IPS-NIHi7 (cell line): ENCODE data around the gene WDR7.

Experiments
- DNase-seq: peaks from one replicate; pipeline ENCODE4 v3.0.0; 2012; ENCODE audit warnings: mixed read lengths; ENCODE audit errors: extremely low spot score

WDR7 gene

DNA sequence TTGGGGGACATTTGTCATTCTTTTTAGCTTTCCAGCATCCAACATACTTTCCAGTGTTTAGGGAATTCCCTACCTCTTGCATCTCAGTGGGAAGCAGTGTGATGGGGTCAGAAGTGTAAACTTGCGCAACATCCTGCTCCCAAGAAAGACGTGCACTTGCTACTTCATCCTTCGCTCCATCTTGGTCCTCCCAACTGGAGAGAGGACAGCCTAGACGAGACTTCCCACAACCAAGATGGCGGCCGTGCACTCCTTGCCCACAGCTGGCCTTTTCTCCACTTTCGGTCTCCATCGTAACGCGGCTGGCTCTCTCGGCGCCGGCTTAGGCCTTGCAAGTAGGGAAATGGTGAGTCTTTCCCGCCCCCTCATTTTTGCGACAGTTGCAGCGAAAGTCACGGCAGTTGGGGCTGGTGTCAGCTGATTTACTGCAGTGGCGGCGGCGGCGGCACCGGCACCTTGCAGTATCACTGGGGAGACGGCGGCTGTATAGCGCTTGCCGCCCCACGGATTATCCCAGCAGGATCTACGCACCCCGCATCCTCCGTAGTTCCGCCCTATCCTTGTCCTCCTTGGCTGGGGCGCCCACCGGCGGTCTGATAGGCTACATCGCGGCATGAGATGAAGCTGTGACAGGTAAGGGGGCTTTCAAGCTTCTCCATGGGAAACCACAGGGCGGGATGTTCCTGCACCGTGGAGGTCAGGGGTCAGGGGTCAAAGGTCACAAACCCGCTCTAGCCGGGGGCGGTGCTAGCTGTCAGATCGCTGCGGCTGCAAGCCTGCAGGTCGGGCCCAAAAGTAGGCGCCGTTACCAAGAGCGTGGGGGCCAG is at the start of gene WDR7:
Gene WDR7, plus strand, starts transcription at position 416 of the 827 bp plus-strand sequence. CDS start 21,157 bp downstream, outside the sequence.
- peak; percentile 86 for DNase-seq

DNA sequence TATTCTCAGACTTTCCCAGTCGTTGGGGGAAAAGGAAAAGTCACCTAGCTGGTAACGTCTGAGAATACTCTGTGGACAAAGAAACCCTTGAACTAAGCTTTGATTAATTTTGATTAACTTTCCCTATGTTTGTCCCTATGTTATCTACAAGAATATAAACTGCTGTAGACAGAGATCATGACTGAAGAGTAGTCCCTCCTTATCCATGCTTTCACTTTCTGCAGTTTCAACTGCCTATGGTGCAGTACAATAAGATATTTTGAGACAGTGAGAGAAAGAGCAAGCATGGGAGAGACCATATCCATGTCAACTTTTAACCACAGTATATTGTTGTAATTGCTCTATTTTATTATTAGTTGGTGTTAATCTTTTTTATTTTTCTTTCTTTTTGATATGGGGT is 44.5 kb upstream of the WDR7 start:
- DNase-seq = no peak

DNA sequence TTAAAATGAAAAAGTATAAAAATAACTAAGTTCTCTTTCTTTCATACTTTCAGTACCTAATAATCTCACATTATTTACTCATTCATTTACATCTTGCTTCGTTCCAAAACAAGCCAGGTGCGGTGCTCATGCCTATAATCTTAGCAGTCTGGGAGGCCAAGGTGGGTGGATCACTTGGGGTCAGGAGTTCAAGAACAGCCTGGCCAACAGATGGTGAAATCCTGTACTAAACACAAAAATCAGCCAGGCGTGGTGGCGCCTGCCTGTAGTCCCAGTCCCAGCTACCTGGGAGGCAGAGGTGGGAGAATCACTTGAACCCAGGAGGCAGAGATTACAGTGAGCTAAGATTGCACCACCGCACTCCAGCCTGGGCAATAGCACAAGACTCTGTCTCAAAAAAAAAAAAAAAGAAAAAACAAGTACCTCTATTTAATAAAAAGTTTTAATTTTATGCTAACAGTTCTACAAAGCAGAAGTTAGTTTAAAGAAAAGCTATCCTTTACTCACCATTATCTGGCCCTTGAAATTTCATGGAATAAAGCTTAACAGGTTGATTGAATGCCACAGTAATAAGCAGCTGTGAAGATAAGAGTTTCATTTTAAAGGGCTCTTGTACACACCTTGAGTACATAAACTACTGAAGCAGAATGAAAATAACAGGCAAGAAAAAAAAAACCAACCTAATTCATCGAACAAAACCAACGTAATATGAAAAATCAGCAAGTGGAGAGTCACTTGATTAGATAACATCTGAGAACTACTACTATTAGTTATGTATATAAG is 35.2 kb upstream of the WDR7 start:
- DNase-seq = no peak

DNA sequence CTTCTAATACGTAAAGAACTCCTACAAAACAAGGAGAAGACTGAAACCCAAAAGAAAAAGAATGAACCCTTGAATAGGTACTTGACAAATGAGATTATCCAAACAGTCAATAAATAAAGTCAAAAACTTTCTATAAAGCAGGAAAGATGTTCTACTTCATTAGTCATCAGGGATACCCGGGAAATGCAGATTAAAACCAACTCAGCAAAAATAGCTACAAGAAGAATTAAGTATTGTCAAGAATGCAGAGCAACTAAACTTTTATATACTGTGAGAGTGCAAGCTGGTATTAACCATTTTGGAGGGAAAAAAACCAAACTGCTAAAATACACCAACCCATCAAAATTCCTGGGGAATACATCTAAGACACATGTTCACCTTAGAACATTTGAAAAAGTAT is 23.2 kb upstream of the WDR7 start:
- no peak for DNase-seq

DNA sequence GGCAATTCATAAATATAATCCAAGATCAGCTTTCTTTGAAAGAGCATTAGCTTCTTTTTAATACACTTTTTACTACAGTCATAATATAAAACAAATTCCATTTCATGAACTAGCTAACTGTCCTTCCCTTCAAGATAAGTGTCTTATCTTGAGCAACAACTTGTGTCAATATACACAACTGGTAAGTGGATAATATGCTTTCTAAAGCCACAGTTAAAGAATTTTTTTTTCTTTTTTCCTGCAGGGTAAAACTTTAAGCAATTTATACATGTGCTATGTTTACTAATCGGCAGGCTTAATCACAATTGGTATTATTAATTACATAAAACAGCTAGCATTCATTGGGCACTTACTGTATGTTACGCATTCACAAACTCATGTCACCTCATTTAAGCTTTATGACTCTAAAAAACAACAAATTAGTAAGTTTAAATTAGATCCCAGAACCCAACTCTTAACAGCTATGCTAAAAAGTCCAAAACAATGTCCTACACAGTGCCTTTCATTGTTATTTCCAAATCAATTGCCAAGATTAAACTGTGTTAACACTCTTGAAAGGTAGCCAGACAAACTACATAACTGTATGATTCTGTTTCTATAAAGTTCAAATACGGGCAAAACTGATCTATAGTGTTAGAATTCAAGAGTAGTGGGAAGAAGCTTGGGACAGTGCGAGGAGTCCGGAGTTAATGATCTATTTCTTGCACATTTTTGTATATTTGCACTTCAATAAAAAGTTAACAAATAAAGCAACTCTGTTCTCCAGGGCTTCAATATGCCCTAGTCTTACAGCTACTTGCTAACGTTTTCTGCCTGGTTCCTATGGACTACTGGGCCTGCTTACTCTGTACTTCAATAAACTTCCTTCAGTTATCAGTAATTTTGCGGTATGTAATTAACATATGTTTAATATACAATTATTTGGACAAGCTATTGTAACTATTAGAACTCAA is 18.8 kb upstream of the WDR7 start:
- DNase-seq = no peak

DNA sequence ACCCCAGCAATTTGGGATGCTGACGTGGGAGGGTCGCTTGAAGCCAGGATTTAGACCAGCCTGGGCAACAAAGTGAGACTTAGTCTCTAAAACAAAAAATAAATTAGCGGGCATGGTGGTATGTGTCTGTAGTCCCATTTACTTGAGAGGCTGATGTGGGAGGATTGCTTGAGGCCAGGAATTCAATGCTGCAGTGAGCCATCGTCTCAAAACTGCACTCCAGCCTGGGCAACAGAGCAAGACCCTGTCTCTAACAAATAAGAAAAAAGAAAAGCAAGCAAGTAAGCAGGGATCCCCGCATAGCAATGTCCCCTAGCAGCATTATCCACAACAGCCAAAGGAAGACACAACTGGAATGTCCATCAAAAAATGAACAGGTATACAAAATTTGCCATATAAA is 16.2 kb upstream of the WDR7 start:
- no peak for DNase-seq

DNA sequence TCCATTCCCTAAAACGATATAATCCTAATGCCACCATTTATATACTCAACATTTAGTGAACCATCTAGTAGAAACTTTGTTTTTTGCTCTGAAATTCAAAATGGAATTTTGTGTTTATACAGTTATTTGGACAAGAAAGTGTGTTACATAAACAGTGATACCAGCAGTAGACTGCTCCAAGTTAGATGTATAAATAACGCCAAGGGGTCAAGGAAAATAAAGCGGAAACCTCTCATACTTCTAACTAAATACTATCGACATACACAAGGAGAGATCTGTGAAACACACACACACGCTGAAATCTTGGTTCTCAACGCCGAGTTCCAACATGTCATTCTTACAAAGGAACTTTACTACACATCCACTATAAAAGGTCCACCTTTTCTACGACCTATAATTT is 14.0 kb upstream of the WDR7 start:
- DNase-seq = no peak

DNA sequence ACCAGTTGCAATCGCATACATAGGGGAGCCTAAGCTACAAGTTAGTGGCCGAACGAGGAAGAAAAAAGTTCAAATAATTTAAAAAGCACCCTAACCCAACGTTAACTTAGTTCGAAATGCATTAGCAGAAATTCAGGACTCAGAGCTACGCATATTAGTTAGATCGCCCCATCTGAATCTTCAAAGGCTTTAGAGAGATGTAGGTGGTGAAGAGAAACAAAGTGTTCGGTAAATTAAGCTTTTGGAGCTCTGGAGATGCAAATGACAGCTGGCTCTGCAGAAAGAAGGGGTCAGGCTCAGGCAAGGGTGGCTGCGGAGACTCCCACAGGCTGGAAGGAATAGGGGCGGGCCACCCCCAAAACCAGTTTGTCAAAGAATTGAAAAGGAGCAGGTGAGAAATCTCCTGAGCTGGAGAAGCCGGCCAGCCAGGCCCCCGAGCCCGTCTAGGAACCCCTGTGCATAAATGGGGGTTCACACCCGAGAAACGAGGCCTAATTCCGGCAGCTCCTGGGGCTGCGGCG is 13.4 kb upstream of the WDR7 start:
- peak; percentile 12 for DNase-seq

DNA sequence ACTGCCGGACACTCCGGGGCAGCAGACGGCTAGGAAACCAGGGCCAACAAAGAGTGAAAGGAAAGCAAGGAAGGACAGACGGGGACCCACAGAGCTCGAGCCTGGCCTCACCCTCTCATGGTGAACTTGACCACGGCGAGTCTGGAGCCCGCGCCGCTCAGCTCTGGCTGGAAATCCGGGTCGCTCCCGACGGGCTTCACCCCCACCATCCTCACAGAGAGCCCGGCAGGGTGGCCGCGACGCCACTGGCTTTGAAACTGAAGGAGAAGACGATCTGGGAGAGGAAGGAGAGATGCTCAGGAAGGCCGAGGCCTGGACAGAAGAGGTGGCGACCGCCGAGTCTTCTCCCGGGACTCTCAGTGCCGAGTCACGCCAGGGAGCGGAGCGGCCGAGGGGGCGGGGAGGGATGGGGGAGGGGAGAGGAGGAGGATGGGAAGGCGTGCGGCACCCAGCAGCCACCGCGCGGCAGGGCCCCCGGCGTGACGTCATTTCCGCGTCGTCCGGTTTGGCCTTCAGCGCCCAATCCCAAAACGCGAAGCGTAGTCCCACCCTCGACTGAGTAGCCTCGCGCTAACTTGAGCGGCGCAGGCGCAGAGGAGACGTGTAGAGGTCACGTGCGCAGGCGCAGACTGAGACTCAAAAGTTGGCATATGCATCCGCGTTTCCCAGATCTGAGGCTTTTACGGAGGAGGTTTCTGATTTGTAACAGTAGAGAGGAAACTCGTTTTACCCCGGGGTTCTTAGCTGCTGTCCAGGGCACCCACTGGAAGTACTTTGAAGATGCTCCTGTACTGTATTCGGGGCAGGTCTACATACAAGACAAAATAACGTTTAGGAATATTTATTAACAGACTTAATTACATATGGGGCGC is 12.7 kb upstream of the WDR7 start, which contains the start of gene TXNL1:
Gene TXNL1, minus strand, starts transcription at position 361 of the 872 bp plus-strand sequence. Its CDS starts 152 bp downstream, at position 209.
- peak; percentile 98 for DNase-seq

DNA sequence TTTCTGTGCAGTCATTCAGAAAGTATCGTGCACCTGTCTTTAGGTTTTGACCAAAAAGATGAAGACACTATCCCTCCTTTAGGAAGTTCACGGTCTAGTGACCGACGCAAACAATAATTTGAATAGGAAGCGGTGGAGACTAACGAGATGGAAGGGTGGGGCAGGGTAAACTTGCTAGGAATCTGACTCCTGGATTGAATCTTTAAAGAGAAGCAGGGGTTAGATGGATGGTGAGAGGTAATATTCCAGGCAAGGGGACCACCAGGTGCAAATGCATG is 12.1 kb upstream of the WDR7 start:
- no peak for DNase-seq

DNA sequence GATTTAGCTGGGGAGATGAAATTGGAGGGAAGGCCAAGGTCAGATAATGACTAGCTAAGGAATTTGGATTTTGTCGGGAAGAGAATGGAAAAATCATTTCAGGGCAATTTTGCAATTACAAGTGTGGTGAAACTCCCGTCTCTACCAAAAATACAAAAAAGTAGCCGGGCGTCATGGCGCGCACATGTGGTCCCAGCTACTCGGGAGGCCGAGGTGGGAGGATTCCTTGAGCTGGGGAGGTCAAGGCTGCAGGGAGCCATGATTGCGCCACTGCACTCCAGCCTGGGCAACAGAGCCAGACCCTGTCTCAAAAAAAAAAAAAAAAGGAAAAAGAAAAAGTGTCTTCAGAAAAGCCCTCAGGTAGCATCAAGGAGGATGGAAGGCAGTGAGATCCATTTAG is 11.6 kb upstream of the WDR7 start:
- no peak for DNase-seq

DNA sequence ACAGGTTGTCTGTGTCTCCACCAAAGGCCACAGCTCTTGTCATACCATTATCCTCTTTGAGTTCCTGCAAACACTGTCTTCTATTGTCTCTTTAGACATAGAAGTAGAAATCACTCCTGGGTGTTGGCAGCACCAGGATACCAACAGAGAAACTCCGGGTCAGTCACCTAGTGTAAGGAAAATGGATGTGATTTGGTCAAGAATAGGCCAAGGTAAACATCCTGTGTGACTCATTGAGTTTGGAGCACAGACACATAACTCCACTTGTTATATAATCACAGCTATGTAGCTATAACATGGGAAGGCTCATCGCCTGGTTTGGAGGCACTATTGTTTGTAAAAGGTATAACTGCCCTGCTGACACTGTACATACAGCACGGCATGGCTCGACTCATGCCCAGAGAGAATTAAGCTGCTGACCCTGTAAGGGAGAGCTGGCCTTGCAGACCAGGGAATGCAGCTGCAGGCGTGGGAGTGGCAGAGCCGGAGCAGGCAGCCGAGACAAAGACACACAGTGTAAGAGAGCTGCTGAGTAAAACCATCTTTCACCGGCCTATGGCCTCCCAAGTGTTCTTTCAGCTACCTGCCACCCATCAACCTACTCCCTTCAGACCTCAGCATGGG is 9.3 kb upstream of the WDR7 start:
- DNase-seq = no peak

DNA sequence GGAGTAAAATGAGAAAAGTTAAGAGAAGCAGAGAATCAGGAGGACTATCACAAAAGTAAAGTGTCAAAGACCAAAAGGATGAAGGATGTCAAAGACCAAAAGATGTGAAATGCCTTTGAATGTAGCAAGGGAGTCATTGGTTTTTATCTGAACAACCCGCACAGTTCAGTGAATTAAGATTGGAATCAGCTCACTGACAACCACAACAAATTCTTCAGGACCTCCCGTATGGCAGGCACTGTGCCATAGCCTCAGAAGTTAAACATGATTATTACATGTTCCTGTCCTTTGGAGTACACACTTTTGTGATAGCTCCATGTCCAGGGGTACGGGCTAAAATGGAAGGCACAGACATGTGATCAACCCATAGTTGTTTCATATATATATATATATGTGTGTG is 7.8 kb upstream of the WDR7 start:
- DNase-seq = no peak

DNA sequence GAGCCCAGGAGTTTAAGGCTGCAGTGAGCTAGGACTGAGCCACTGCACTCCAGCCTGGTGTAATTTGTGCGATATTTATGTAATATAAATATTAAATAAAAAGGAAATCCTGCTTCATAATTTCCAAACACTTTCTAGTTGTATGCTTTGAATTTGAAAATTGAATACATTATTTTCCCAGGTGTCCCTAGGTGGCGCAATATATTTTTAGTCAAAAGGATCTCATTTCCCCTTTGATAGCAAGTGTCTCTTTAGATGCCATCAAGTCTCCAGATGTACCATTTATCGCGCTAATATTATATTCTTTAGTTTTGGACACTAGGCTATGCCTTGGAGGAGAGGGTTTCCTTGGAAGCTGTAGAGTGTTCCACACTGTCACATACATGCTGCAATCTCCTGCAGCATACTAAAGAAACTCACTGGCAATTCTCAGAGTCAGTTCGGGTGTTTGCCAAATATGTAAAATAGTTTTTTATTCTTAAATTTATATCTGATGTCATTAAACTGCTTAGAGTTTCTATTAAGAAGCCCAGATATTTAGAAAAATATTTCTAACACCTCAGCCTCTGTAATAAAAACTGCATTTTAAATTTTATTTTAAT is 5.6 kb upstream of the WDR7 start:
- DNase-seq = no peak

DNA sequence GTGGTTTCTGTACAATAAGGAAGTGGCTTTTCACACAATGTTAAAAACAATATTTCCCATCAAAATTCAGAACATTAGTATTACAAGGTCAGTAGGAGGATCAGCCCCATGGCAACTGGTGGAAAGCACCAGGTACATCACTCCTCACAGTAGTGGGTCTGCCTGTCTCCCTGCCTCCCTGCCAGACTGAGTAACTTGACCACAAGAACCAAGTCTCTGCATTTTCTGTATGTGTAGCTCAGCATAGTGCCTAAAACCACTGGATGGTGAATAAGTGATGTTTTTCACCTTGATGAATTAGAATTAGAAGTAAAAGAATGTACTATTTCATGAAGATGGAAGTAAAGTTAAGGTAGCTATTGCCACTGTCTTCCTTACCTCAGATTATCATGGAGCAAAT is 4.1 kb upstream of the WDR7 start:
- no peak for DNase-seq

DNA sequence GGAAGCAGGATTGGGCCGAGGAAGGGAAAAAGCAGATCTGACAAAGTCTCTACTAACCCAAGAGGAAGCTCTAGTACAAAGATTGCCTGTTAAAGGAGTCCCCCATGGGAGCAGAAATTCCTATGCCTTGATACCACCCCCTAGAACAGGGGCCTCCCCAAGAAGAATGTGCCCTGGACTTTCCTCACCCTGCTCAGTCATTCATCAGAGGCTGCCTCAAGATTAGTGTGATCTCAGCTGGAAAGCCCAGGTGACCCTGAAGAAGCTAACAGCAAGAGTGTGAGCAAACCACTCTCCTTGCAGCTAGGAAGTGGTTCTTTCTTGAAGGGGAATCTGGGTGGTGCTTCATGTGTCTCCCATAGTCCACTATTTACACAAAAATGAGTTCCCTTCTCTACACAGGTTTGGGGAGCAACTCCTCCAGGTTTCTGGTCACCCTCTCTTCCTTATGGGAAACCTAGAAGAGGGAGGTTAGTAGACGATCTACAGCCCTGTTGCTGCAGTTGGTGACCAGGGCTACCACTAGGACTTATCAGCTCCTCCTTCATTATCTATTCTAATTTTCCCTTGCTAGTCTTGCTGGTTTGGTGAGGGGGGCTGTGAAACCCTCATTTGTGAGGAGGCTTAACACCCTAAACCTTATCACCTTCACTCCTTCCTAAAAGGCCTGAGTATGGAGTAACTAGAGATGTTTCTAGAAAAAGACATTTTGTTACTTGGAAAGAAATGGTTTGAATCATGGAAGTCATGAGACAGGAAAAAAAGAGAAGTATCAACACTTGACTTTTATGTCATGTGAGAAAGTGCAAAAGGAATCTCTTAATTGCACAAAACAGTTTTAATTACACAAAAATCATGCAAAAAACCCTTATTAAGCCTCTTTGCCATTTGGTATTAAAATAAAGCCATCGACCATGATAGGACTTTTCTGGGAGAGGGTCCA is 2.9 kb upstream of the WDR7 start:
- DNase-seq = no peak

DNA sequence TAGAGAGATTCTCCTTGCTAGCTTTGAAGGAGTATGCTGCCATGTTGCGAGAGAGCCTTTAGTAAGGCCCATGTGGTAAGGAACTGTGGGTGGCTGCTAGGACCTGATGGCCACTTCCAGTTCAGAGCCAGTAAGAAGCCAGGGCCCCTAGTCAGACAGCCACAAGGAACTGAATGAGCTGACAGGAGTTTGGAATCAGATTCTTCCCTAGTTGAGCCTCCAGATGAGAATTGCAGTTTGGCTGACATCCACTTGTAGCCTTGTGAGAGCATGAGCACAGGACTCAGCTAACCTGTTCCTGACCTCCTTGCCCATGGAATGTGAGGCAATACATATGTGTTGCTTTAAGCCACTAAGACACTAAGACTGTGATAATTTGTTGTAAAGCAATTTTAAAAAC is 1.2 kb upstream of the WDR7 start:
- no peak for DNase-seq

DNA sequence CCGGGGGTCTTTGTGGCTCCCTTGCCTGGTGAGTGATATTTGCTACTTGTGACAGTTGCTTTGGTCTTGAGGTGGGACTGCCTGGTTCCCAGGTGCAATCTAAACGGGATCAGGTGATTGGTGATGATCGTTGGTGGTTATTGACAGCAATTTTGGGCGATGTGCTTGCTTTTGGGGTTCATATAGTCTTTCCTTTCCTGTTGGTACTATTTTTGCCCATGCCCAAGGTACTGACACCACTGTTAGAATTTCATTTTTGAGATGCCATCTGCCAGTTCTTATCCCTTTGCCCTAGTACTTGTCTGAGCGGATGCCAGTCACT is 573 bp downstream of the WDR7 start:
- no peak for DNase-seq

DNA sequence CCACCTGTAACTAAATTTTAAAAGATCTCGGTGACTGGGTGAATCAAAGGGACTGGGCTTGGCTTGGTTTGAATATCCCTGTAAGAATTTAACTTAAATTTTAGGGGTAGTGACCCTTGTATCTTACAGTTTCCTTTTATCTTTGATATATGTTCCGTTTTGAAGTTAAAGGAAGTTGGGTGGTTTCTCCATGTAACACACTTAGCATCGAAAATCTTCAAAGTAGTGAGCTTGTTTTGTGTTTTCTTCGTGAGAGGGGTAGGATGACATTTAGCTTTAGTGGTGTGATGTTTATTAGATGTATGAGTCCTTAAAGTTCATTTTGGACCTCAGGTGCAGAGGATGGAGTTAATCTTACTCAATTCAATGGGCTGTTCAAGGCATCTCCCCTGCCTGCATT is 1.6 kb downstream of the WDR7 start:
- no peak for DNase-seq
